Measurements from ENCODE around the gene VPS35L. TPM values are rescaled to one million over a fixed set of nuclear protein-coding genes. Genes with fewer than 3 reads are reported as not detected.
"Not testable (repeated sequence)": the region's sequence is repeated elsewhere in the genome, so short reads cannot be mapped to it uniquely, and the experiment has no call there.

The VPS35L gene
- total and polyA plus RNA-seq, 4 donors: 27.4 to 65.4 (median 47.1) TPM

DNA sequence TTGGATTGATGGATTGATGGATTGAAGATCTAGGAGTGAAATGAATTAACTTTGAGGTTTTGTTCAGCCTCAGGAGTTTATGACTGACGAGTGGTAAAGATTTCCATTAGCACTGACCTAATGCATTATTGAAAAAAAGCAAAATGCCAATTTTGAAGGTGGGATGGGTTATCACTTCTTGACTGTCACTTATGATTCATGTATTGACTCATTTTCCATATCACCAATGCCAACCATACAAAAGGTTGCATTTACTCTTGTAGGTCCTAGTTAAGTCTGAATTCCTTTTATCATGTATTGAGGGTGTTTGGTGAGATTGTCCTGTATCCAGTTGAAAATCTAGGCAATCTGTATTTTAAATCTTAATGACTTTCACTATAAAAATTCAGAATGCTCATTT is 104.9 kb downstream of the VPS35L start:
- WGBS, 2 donors: 92 to 98% methylated on average over 1 of the region's 1 CpG

DNA sequence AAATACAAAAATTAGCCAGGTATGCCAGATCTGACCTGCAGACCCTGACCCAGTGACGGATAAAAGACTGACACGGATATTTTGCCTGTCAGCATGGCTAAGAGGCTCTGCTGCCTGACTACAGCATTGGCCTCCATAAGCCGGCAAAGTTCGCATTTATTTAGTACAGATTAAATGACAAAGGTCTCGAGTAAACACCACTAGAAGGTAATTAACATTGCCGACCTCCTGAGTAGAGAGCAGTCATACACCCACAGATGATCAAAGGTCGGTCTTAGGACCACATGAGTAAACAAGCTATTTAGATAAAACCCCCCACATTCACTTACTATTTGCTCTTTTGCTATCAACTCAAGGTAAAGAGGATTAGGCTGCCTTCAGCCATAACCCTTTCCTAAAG is 106.8 kb downstream of the VPS35L start:
- ATAC-seq (ENCODE audit: insufficient read depth, low FRiP score): no peak
- TF ChIP-seq, protein P1, sequence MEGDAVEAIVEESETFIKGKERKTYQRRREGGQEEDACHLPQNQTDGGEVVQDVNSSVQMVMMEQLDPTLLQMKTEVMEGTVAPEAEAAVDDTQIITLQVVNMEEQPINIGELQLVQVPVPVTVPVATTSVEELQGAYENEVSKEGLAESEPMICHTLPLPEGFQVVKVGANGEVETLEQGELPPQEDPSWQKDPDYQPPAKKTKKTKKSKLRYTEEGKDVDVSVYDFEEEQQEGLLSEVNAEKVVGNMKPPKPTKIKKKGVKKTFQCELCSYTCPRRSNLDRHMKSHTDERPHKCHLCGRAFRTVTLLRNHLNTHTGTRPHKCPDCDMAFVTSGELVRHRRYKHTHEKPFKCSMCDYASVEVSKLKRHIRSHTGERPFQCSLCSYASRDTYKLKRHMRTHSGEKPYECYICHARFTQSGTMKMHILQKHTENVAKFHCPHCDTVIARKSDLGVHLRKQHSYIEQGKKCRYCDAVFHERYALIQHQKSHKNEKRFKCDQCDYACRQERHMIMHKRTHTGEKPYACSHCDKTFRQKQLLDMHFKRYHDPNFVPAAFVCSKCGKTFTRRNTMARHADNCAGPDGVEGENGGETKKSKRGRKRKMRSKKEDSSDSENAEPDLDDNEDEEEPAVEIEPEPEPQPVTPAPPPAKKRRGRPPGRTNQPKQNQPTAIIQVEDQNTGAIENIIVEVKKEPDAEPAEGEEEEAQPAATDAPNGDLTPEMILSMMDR (IDR thresholded peaks at IDR 0.05; ENCODE audit: control extremely low read depth, extremely low read depth): no peak

More for the DNA sequence above, 104.9 kb downstream of the VPS35L start:
- Histone ChIP-seq H3K4me1 (ENCODE audit: control insufficient read depth in 5 of 5, insufficient read depth in 5 of 5, low read length in 5 of 5) (no peaks in the 10 kb centered on the region), H3K4me3 (no peak overlapping the region), H3K9me3 (ENCODE audit: control insufficient read depth in 4 of 4, insufficient read depth in 3 of 4, low read length in 3 of 4) (no peaks in the 10 kb centered on the region), H3K27me3 (ENCODE audit: control insufficient read depth in 3 of 3, insufficient read depth in 3 of 3, low read length in 2 of 3) (no peaks in the 10 kb centered on the region), H3K27ac (ENCODE audit: low read depth in 1 of 2, low read length in 1 of 2) (no peak overlapping the region), H3K9ac (ENCODE audit: insufficient read depth in 1 of 2, low read length in 2 of 2) (no peak overlapping the region), H3K36me3 (ENCODE audit: control insufficient read depth in 4 of 4, insufficient read depth in 4 of 4, low read length in 4 of 4) (peaks cover 3 to 34% (median 7%) of the 10 kb centered on the region in 4 donors)
- ATAC-seq (ENCODE audit: insufficient read depth, low FRiP score) (no peak), DNase-seq (no peak)
- TF ChIP-seq, protein P1 (IDR thresholded peaks at IDR 0.05; ENCODE audit: control extremely low read depth, extremely low read depth): no peak

GRCh38 chr16:19664166-19664565 is 108.7 kb downstream of the VPS35L start:
- H3K9ac ChIP-seq (ENCODE audit: insufficient read depth in 1 of 2, low read length in 2 of 2): no peak overlapping the region
- ATAC-seq (ENCODE audit: insufficient read depth, low FRiP score): no peak
- no peaks in the 10 kb centered on the region for H3K9me3 ChIP-seq (ENCODE audit: control insufficient read depth in 4 of 4, insufficient read depth in 3 of 4, low read length in 3 of 4)
- peaks cover 0 to 15% (median 9%) of the 10 kb centered on the region in 4 donors for H3K36me3 ChIP-seq (ENCODE audit: control insufficient read depth in 4 of 4, insufficient read depth in 4 of 4, low read length in 4 of 4)
- no peaks in the 10 kb centered on the region for H3K27me3 ChIP-seq (ENCODE audit: control insufficient read depth in 3 of 3, insufficient read depth in 3 of 3, low read length in 2 of 3)
- peaks cover 0 to 9% (median 0%) of the 10 kb centered on the region in 5 donors for H3K4me1 ChIP-seq (ENCODE audit: control insufficient read depth in 5 of 5, insufficient read depth in 5 of 5, low read length in 5 of 5)
- H3K27ac ChIP-seq (ENCODE audit: low read depth in 1 of 2, low read length in 1 of 2): no peak overlapping the region
- WGBS, 2 donors: 97 to 98% methylated on average over 6 of the region's 6 CpGs
- H3K4me3 ChIP-seq: no peak overlapping the region
- TF ChIP-seq, protein P1 (IDR thresholded peaks at IDR 0.05; ENCODE audit: control extremely low read depth, extremely low read depth): no peak
- DNase-seq: no peak

More for the DNA sequence above, 106.8 kb downstream of the VPS35L start:
- Histone ChIP-seq H3K27me3 (ENCODE audit: control insufficient read depth in 3 of 3, insufficient read depth in 3 of 3, low read length in 2 of 3) (no peaks in the 10 kb centered on the region), H3K9me3 (ENCODE audit: control insufficient read depth in 4 of 4, insufficient read depth in 3 of 4, low read length in 3 of 4) (no peaks in the 10 kb centered on the region), H3K9ac (ENCODE audit: insufficient read depth in 1 of 2, low read length in 2 of 2) (no peak overlapping the region), H3K27ac (ENCODE audit: low read depth in 1 of 2, low read length in 1 of 2) (no peak overlapping the region), H3K4me3 (no peak overlapping the region), H3K4me1 (ENCODE audit: control insufficient read depth in 5 of 5, insufficient read depth in 5 of 5, low read length in 5 of 5) (peaks cover 0 to 4% (median 0%) of the 10 kb centered on the region in 5 donors), H3K36me3 (ENCODE audit: control insufficient read depth in 4 of 4, insufficient read depth in 4 of 4, low read length in 4 of 4) (peaks cover 2 to 22% (median 5%) of the 10 kb centered on the region in 4 donors)
- DNase-seq: no peak
- 96 to 97% methylated on average over 7 of the region's 7 CpGs for whole genome bisulfite sequencing, 2 donors

- not testable (repeated sequence) for H3K9ac ChIP-seq (ENCODE audit: insufficient read depth in 1 of 2, low read length in 2 of 2); H3K4me1 ChIP-seq (ENCODE audit: control insufficient read depth in 5 of 5, insufficient read depth in 5 of 5, low read length in 5 of 5); DNase-seq; ATAC-seq (ENCODE audit: insufficient read depth, low FRiP score); H3K27ac ChIP-seq (ENCODE audit: low read depth in 1 of 2, low read length in 1 of 2); H3K27me3 ChIP-seq (ENCODE audit: control insufficient read depth in 3 of 3, insufficient read depth in 3 of 3, low read length in 2 of 3); H3K9me3 ChIP-seq (ENCODE audit: control insufficient read depth in 4 of 4, insufficient read depth in 3 of 4, low read length in 3 of 4); H3K4me3 ChIP-seq
- 96 to 97% methylated on average over 3 of the region's 3 CpGs for WGBS, 2 donors
- H3K36me3 ChIP-seq (ENCODE audit: control insufficient read depth in 4 of 4, insufficient read depth in 4 of 4, low read length in 4 of 4): peaks cover 5 to 17% (median 9%) of the 10 kb centered on the region in 4 donors
Measured at GRCh38 chr16:19665313-19665712, 109.8 kb downstream of the VPS35L start.
